Lung (tissue), 12 donors: ENCODE data around the gene CCND1. TPM values are rescaled to one million over a fixed set of nuclear protein-coding genes. Genes with fewer than 3 reads are reported as not detected.

Experiments used
- ATAC-seq: fragments of 200-7000 bp; cut with Tn5 transposase; one replicate; pipeline ENCODE4 v1.9.1; 2020; ENCODE audit warnings: moderate number of reproducible peaks; ENCODE audit not compliant: insufficient read depth, low FRiP score
- DNase-seq, 3 donors: peaks; one replicate each; pipeline ENCODE4 v3.0.0-alpha.2; 2013 to 2017
- H3K27ac ChIP-seq, 2 donors: one replicate each; pipeline ENCODE4 v1.5.1; 2013; ENCODE audit warnings: mild to moderate bottlenecking in 2 of 2, moderate library complexity in 2 of 2, control low read depth in 1 of 2, inconsistent platforms in 1 of 2, low read depth in 1 of 2, low read length in 1 of 2
- H3K27me3 ChIP-seq, 3 donors: one replicate each; pipeline ENCODE4 v1.5.1; 2013; ENCODE audit warnings: low read length in 2 of 3; ENCODE audit not compliant: control insufficient read depth in 3 of 3, insufficient read depth in 3 of 3
- H3K36me3 ChIP-seq, 4 donors: one replicate each; pipeline ENCODE4 v1.5.1; 2013; ENCODE audit warnings: low read length in 4 of 4, mild to moderate bottlenecking in 1 of 4, moderate library complexity in 1 of 4; ENCODE audit not compliant: control insufficient read depth in 4 of 4, insufficient read depth in 4 of 4
- H3K4me1 ChIP-seq, 5 donors: one replicate each; pipeline ENCODE4 v1.5.1; 2013; ENCODE audit warnings: low read length in 5 of 5, mild to moderate bottlenecking in 2 of 5, moderate library complexity in 1 of 5; ENCODE audit not compliant: control insufficient read depth in 5 of 5, insufficient read depth in 5 of 5
- H3K4me3 ChIP-seq: one replicate; pipeline ENCODE4 v1.5.1; 2013; ENCODE audit warnings: mild to moderate bottlenecking, control low read depth, moderate library complexity
- H3K9ac ChIP-seq, 2 donors: one replicate each; pipeline ENCODE4 v1.5.1; 2013; ENCODE audit warnings: low read length in 2 of 2, control low read depth in 1 of 2; ENCODE audit not compliant: insufficient read depth in 1 of 2
- H3K9me3 ChIP-seq, 4 donors: one replicate each; pipeline ENCODE4 v1.5.1; 2013; ENCODE audit warnings: low read length in 3 of 4, mild to moderate bottlenecking in 1 of 4, moderate library complexity in 1 of 4; ENCODE audit not compliant: control insufficient read depth in 4 of 4, insufficient read depth in 3 of 4
- WGBS, 2 donors: extraction: QIAGEN DNeasy Blood & Tissue Kit; methylation state at CpG; one replicate each; pipeline ENCODE4 v1.1.7; 2013; 5-methylcytosine and 5-hydroxymethylcytosine counted together
- polyA plus RNA-seq, 2 donors: library from polyadenylated mRNA; stranded (reverse); fragments of 200-250 nt; gene quantifications; one replicate each; pipeline ENCODE4 v1.2.1, GENCODE V29; 2013
- total RNA-seq, 2 donors: library from RNA; depleted of rRNA in 1 of 2; stranded (reverse); fragments of >200 nt in 1 of 2; gene quantifications; one replicate each; pipeline ENCODE4 v1.2.1, GENCODE V29; 2014 to 2021
- TF ChIP-seq, protein P1 (sequence below): IDR thresholded peaks from 2 replicates; pipeline ENCODE4 v1.5.1; 2012; ENCODE audit warnings: mild to moderate bottlenecking; ENCODE audit errors: control extremely low read depth, extremely low read depth
- donor health status: control.
- donor health status: control.
- donor health status: Bipolar disorder and iron deficiency.
- donor health status: healthy.
- donor health status: DM: yes; HTN: yes; CAD: no.

The CCND1 gene
- total and polyA plus RNA-seq, 4 donors = 32.1 to 190 (median 84.3) TPM

GRCh38 chr11:69640260-69640994, 529 bp upstream of the CCND1 start:
- Histone ChIP-seq H3K9ac (peak overlapping the region in 1 of 2 donors; percentile 4), H3K27ac (peak overlapping the region; percentile 55 to 83), H3K27me3 (peaks cover 0 to 4% (median 0%) of the 10 kb centered on the region in 3 donors), H3K4me3 (peak overlapping the region; percentile 20), H3K36me3 (peaks cover 0 to 30% (median 6%) of the 10 kb centered on the region in 4 donors), H3K9me3 (no peaks in the 10 kb centered on the region), H3K4me1 (peaks cover 0 to 55% (median 24%) of the 10 kb centered on the region in 5 donors)
- ATAC-seq (no peak), DNase-seq (peak in 2 of 3 donors; percentile 45 to 67)
- WGBS, 2 donors = 1 to 3% methylated on average over 43 of the region's 43 CpGs
- TF ChIP-seq, protein P1, sequence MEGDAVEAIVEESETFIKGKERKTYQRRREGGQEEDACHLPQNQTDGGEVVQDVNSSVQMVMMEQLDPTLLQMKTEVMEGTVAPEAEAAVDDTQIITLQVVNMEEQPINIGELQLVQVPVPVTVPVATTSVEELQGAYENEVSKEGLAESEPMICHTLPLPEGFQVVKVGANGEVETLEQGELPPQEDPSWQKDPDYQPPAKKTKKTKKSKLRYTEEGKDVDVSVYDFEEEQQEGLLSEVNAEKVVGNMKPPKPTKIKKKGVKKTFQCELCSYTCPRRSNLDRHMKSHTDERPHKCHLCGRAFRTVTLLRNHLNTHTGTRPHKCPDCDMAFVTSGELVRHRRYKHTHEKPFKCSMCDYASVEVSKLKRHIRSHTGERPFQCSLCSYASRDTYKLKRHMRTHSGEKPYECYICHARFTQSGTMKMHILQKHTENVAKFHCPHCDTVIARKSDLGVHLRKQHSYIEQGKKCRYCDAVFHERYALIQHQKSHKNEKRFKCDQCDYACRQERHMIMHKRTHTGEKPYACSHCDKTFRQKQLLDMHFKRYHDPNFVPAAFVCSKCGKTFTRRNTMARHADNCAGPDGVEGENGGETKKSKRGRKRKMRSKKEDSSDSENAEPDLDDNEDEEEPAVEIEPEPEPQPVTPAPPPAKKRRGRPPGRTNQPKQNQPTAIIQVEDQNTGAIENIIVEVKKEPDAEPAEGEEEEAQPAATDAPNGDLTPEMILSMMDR = no peak

GRCh38 chr11:69641681-69642548, 959 bp downstream of the CCND1 start:
- peak overlapping the region; percentile 71 to 84 for H3K9ac ChIP-seq
- DNase-seq = peak in 2 of 3 donors; percentile 18 to 44
- H3K27me3 ChIP-seq = peaks cover 0 to 4% (median 0%) of the 10 kb centered on the region in 3 donors
- ATAC-seq = no peak
- peaks cover 0 to 36% (median 12%) of the 10 kb centered on the region in 4 donors for H3K36me3 ChIP-seq
- 1% methylated on average over 58 to 68 of the region's 68 CpGs for WGBS, 2 donors
- H3K4me1 ChIP-seq = peaks cover 0 to 52% (median 20%) of the 10 kb centered on the region in 5 donors
- no peaks in the 10 kb centered on the region for H3K9me3 ChIP-seq
- TF ChIP-seq, protein P1 = no peak
- H3K4me3 ChIP-seq = peak overlapping the region; percentile 72
- peak overlapping the region; percentile 91 to 97 for H3K27ac ChIP-seq

DNA sequence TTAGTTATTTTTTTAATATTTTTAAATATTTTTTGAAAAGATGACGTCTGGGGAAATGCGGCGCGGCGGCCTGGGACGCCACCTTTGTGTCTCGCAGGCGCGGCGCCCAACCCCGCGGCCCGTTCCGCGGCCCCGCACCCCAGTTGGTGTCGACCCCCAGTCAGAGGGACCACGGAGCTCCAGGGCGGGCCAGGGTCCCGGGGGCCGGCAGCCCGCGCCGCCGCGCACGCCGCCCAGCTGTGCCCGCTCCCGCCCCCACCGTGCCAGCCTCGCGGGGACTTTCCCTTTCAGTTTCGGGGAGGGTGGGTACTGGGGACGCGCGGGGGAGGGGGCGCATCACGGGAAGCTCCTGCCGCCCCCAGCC, 1.6 kb downstream of the CCND1 start:
- Histone ChIP-seq H3K36me3 (peaks cover 0 to 41% (median 12%) of the 10 kb centered on the region in 4 donors), H3K9ac (no peak overlapping the region), H3K27me3 (peaks cover 0 to 4% (median 0%) of the 10 kb centered on the region in 3 donors), H3K9me3 (no peaks in the 10 kb centered on the region), H3K4me1 (peaks cover 0 to 46% (median 19%) of the 10 kb centered on the region in 5 donors), H3K4me3 (peak overlapping the region; percentile 91), H3K27ac (peak overlapping the region; percentile 91 to 97)
- peak in 2 of 3 donors; percentile 29 to 42 for DNase-seq
- TF ChIP-seq, protein P1 = no peak
- no peak for ATAC-seq
- 1% methylated on average over 25 to 40 of the region's 40 CpGs for WGBS, 2 donors
